Measurements from ENCODE around the gene RUSC2. TPM values are rescaled to one million over a fixed set of nuclear protein-coding genes. Genes with fewer than 3 reads are reported as not detected.
A peak's percentile ranks its signal among the peaks of the same experiment; 100 is the strongest.

The RUSC2 gene
- total RNA-seq, 2 donors from 2014 or later, result 89.8 to 124 TPM

DNA sequence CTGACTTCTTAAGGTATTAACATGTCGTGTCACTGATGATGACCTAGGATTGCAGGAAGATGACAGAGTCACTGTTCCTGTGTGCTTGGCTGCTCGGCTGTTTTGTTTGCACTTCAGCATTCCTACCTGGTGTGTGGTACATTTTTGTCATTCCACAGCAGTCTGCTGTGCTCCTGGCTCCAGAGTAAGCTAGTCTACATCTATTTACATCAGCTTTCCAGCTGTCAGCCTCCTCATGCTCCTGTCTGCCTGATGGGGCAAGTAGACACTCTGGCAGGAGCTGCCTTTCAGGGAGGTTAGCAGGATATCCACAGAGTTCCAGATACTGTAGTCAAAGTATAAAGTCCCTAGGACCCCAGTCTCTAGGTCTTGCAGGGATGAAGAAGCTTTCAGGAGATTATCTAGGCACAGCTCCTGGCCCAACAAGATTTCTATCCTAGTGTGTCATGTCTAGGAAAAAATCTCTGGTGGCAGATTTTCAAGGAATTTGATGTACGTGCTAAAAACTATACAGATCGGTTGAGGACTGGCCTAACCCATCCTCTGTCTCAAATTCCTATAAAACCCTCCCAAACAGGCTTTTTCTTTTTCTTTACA is 28.4 kb downstream of the RUSC2 start:
- TF ChIP-seq, protein P1, sequence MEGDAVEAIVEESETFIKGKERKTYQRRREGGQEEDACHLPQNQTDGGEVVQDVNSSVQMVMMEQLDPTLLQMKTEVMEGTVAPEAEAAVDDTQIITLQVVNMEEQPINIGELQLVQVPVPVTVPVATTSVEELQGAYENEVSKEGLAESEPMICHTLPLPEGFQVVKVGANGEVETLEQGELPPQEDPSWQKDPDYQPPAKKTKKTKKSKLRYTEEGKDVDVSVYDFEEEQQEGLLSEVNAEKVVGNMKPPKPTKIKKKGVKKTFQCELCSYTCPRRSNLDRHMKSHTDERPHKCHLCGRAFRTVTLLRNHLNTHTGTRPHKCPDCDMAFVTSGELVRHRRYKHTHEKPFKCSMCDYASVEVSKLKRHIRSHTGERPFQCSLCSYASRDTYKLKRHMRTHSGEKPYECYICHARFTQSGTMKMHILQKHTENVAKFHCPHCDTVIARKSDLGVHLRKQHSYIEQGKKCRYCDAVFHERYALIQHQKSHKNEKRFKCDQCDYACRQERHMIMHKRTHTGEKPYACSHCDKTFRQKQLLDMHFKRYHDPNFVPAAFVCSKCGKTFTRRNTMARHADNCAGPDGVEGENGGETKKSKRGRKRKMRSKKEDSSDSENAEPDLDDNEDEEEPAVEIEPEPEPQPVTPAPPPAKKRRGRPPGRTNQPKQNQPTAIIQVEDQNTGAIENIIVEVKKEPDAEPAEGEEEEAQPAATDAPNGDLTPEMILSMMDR (IDR thresholded peaks at IDR 0.05), result no peak
- Histone ChIP-seq H3K27me3 (replicated peaks; ENCODE audit: insufficient read depth) (no peaks in the 10 kb centered on the region), H3K36me3 (no peaks in the 10 kb centered on the region), H3K9me3 (no peaks in the 10 kb centered on the region), H3K4me3 (no peak overlapping the region), H3K4me1 (ENCODE audit: control insufficient read depth in 1 of 2, low read depth in 2 of 2) (peaks cover 68 to 96% of the 10 kb centered on the region in 2 donors), H3K27ac (peak overlapping the region; percentile 91 to 97)
- DNase-seq (ENCODE audit: low spot score) (no peak), ATAC-seq (ENCODE audit: insufficient number of reproducible peaks, low FRiP score, low read depth) (no peak)

DNA sequence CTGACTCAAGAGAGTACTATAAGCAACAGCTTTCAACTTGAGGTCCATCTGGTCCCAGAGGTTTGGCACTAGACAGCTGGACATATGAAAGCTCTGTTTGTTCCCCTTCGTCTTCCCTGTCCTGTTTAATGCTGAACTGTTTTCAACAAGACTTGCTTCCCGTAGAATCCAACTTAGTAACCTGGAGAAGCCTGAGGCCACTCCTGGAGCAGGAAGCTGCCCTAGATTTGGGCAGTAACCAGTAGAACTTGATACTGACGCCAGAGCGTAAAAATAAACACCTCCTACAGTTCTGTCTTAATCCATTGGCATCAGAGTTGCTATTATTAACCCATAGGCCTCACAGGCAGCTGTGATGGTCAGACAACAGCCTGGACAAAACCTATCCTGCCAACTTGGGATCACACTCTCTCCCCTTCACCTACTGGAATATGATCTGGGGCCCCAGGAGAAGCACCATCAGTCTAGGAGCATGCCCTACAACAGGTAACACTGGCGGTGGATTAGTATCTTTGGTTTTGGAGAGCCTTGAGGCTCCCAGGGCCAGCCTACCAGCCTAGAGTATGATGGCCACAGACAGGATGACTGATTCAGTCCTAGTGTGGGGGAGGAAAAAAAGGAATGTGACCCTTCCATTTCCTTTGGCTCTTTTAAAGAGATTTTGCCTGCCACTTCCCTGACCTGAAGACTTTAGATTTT is 29.2 kb downstream of the RUSC2 start:
- peak; percentile 64 for ATAC-seq (ENCODE audit: insufficient number of reproducible peaks, low FRiP score, low read depth)
- Histone ChIP-seq H3K4me3 (no peak overlapping the region), H3K4me1 (ENCODE audit: control insufficient read depth in 1 of 2, low read depth in 2 of 2) (peaks cover 75 to 99% of the 10 kb centered on the region in 2 donors)

DNA sequence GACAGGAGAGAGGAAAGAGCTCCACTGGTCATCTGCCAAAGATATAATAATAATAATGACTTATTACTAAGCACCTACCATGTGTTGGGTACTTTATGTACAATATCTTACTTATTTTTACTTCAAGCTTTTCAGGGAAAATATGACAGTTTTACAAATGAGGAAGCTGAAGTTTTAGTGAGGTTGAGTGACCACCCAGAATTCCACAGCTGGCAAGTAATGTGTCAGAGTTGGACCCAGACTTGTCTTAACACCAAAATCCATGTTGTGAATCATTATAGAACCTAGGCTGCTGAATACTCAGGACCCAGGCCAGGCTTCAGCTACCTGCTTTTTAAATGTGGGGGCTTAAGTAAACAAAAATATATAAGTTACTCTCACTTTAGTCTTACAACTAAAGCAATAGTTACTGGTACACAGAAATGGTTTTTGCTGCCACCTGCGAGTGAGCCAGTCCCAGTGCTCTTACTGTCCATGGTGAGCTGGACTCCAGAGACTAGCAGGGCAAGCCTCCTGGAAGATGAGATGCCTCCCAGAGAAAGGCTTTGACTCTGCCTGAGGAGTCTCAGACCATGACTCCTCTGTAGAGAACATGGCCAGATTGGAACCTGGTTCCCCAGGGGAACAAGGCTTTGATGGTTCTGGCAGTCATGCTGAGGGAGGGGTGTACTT is 29.9 kb downstream of the RUSC2 start:
- DNase-seq (ENCODE audit: low spot score) (no peak), ATAC-seq (ENCODE audit: insufficient number of reproducible peaks, low FRiP score, low read depth) (no peak)
- Histone ChIP-seq H3K9me3 (no peaks in the 10 kb centered on the region), H3K36me3 (no peaks in the 10 kb centered on the region), H3K4me3 (peak overlapping the region; percentile 13), H3K27ac (peak overlapping the region; percentile 91 to 97), H3K4me1 (ENCODE audit: control insufficient read depth in 1 of 2, low read depth in 2 of 2) (peaks cover 72 to 98% of the 10 kb centered on the region in 2 donors), H3K27me3 (replicated peaks; ENCODE audit: insufficient read depth) (no peaks in the 10 kb centered on the region)
- TF ChIP-seq, protein P1 (IDR thresholded peaks at IDR 0.05), result no peak

More for the DNA sequence above, 29.2 kb downstream of the RUSC2 start:
- DNase-seq (ENCODE audit: low spot score), result no peak
- Histone ChIP-seq H3K27ac (peak overlapping the region; percentile 91 to 97), H3K27me3 (replicated peaks; ENCODE audit: insufficient read depth) (no peaks in the 10 kb centered on the region), H3K9me3 (no peaks in the 10 kb centered on the region), H3K36me3 (no peaks in the 10 kb centered on the region)
- TF ChIP-seq, protein P1 (IDR thresholded peaks at IDR 0.05), result no peak

DNA sequence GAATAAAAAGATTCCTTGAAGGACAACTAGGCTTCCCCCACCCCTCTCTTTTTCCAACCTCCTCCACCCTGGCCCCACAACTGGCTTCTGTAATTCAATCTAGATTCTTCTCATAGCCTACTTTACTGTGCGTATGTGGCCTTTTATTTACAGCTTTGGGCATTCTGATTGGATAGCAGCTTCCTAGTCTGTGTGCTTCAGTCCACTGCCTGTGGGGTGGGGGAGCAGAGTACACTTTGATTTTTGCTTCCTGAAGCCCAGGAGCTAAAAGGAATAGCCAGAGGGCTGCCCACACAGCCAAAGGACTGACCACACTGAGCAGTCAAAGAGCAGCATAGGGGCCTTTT is 30.4 kb downstream of the RUSC2 start:
- Histone ChIP-seq H3K4me3 (peak overlapping the region; percentile 13), H3K36me3 (no peaks in the 10 kb centered on the region), H3K9me3 (no peaks in the 10 kb centered on the region), H3K27ac (peak overlapping the region; percentile 91 to 97), H3K4me1 (ENCODE audit: control insufficient read depth in 1 of 2, low read depth in 2 of 2) (peaks cover 72 to 98% of the 10 kb centered on the region in 2 donors), H3K27me3 (replicated peaks; ENCODE audit: insufficient read depth) (no peaks in the 10 kb centered on the region)
- ATAC-seq (ENCODE audit: insufficient number of reproducible peaks, low FRiP score, low read depth), result no peak
- no peak for DNase-seq (ENCODE audit: low spot score)
- TF ChIP-seq, protein P1 (IDR thresholded peaks at IDR 0.05), result no peak

DNA sequence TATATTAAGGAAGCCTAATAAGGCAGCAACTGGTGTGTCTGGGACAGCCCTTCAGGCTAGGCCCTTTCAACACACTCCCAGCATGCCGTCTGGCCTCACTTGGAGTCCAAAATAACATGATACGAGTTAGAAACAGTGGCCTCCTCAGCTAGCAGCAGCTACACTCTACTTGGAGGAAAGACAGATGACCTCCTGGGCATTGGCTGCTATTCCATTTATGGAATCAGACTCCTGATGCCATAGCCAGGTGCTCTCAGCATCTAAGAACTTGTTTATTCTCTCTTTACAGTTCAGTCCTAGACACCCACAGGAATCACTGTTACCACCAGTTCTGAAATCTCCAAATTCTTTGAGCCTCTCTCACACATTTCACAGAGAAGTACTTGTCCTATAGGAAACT is 31.8 kb downstream of the RUSC2 start:
- TF ChIP-seq, protein P1 (IDR thresholded peaks at IDR 0.05), result no peak
- H3K36me3 ChIP-seq, result no peaks in the 10 kb centered on the region
- ATAC-seq (ENCODE audit: insufficient number of reproducible peaks, low FRiP score, low read depth) (peak; percentile 11), DNase-seq (ENCODE audit: low spot score) (no peak)
- no peaks in the 10 kb centered on the region for H3K9me3 ChIP-seq
- H3K27me3 ChIP-seq (replicated peaks; ENCODE audit: insufficient read depth), result no peaks in the 10 kb centered on the region
- no peak overlapping the region for H3K4me3 ChIP-seq
- H3K27ac ChIP-seq, result peak overlapping the region; percentile 91 to 97
- H3K4me1 ChIP-seq (ENCODE audit: control insufficient read depth in 1 of 2, low read depth in 2 of 2), result peaks cover 69 to 99% of the 10 kb centered on the region in 2 donors

All from thoracic aorta (tissue), 2 donors.